Measurements from ENCODE around the gene CERS6.
"Not testable (repeated sequence)": the region's sequence is repeated elsewhere in the genome, so short reads cannot be mapped to it uniquely, and the experiment has no call there.

Gene CERS6

DNA sequence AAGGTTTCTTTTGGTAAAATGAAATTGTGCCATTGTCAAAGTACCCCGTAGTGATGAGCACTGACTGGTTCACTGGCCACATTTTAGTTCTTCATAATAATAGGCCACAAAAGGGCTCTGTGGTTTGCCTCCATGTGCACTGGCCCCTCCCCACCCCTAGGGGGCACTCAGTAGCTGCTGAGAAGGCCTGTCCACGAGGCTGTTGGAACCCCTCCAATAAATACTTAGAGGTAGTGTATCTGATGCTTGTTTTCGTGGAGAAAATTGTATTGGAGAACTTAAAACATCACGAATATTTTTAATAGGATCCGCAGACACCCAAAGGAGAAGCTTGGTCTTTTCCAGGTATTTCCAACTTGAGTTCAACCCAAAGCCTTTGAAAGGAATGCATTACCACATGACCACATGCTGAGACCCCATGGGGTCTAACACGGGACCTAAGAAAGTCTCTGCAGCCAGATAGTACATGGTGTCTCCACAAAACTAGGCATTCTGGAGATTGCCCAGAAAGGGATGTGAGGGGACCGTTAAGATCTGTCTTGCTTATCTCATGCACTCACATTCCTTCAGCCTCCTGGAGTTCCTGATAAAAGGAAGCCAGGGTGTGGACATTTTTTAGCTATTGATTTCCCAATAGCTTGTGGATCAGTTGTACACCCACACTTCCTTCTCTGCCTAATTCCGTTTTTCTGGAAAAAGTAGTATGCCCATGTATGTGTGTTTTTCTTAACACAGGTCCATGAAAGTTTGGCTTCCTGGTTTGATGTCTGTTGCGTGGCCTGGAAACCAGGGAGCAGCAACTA lies 317.8 kb downstream of the CERS6 start:
- no peak for DNase-seq

DNA sequence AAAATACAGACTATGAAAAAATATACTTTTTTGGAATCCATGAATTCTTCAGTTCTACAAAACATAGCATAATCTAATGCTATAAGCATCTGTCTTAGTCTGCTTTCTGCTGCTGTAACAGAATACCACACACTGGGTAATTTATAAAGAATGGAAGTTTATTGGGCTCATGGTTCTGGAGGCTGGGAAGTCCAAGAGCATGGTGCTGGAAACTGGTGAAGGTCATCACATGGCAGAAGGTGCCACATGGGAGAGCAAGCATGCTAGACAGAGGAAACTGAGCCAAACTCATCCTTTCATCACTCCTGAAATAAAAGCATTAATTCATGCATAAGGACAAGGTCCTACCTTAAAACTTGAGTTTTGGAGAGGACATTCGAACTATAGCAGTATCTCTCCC lies 319.8 kb downstream of the CERS6 start:
- no peak for DNase-seq

DNA sequence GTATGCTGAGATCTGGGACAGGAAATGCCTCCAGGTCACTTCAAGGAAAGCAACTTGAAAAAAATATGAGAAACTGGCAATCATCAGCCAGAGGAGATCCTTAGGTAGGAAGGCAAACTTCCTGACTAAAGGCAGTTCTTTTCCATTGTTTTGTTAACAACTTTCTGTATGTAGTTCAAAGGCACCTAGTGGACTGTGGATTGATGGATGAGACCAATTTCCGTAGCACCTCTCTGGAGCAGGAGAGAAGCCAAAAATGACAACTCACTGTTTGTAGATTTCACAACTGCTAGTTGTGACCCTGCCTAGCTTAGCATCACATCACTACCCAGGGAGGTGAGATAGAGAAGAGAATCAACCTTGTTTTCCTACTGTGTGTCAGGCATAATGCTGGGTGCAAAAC lies 324.6 kb downstream of the CERS6 start:
- no peak for DNase-seq

DNA sequence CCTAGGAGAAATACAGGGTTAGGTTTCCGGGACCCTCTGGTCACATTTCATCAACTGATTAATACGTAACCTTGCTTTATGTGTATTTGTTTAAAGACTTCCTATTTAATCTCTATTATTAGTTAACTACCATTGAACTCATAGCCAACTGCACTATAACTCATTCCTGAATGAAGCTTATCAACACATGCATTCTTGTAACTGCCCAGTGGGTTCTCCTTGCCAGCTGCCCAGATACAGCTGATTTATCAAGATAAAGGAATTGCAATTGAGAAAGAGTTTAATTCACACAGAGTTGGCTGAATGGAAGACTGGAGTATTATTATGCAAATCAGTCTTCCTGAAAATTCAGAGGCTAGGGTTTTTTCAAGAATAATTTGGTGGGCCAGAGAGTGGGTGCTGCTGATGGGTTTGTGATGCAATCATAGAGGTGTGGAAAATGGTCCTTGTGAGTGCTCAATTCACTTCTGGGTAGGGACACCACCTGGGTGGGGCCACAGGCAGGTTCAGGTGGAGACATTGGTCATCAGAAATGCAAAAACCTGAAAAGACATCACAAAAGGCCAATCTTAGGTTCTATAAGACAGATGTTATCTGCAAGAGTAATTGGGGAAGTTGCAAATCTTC lies 325.2 kb downstream of the CERS6 start:
- no peak for DNase-seq

DNA sequence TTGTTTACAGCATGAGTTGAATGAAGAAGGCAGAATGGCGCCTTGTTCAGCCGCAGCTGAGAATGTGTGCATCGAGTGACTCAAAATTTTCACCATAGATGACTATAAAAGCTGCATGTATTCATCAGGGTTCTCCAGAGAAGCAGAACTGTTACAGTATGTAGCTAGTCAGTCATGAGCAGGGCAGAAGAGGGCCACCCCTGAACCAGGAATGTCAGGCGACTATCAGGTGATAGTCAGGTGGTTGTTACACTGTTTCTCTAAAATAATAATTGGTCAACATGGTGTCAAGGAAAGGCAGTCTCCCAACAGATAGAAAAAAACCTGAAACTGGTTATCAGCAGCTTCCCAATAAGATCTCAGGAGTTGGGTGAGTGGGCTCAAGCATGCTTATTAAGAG lies 326.2 kb downstream of the CERS6 start:
- DNase-seq: no peak

DNA sequence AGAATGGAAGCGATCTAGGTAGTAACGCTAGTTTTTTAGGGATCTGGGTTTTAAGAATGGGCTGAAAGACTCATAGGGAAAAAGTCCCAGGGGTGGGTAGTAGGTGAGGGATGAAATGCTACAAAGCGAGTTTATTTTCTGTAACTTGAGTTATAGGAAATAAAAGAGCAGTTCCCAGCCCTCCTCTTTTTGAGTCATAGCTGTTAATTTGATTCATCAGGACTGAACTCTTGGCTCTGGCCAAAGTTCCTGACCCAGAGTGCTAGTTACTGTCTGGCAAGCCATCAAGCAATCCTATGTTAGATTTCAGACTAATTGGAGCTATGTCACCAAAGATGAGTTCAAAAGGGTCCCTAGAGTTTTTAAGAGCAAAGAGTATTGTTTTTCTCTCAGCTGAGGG lies 328.9 kb downstream of the CERS6 start:
- no peak for DNase-seq

DNA sequence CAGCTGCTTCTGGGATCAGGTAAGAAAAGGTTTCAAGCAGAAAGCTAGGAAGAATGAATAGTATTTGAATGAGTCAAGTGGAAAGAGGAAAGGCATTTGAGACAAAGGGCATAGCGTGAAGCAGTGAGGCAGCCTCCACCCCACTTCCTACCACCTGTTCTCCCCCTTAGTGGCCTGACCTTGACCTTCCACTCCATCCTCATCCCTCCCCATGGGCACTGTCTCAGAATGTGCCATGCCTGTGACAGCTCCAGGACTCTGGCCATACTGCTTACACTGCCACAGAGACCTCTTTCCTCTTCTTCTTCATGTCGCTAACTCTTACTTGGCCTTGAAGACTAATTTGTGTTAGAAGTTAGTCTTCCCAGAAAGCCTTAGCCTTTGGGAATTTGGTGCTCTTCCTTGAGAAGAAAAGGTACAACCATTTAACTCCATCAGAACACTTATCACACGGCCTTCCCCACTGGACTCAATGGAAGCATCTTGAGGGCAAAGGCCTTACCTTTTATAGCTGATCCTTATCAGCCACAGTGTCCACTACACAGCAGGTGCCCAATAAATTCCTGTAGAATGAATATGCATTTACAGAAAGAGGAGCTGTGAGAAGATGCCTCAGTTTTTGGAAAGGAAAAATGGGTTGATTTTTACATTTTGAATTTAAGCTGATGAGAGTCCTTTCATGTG lies 331.2 kb downstream of the CERS6 start:
- no peak for DNase-seq

DNA sequence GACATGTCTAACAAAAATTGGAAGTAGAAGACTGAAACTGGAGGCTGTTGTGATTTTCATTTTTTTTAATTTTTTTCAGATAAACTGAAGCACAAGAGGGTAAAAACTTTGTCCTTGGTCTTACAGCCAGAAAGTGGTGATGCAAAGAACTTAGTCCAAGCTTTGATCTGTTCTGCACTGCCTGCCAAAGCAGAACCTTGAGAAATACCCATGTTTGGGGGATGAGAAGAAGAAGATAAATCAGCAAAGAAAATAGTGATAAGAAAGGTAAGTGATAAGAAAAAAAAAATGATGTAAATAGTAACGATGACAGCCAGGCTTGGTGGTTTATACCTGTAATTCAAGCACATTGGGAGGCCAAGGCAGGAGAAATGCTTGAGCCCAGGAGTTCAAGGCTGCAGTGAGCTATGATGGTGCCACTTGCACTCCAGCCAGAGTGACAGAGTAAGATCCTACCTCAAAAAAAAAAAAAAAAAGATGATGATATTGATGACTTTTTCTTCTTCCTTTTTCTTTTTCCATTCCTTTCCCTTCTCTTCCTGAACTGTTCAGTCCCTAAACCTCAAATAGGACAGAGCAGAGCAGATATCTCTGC lies 331.8 kb downstream of the CERS6 start:
- no peak for DNase-seq

DNA sequence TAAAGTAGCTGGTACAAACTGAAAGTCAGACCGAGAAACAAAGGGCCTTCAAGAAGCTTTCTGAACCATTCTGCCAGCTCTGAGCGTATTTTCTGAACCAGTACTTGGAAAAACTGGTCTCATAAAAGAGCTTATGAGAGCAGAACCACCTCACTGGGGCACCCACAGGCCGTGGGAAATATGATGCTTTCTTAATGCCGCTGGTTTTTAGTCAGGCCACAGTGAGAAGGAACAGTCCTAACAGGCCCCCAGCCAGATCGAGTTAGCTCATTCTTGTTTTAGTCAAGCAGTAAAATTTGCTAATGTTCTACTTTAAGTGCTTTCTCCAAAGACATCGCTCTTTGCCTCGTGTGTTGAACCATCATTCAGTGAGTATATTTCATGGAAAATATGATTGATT lies 333.7 kb downstream of the CERS6 start:
- no peak for DNase-seq

DNA sequence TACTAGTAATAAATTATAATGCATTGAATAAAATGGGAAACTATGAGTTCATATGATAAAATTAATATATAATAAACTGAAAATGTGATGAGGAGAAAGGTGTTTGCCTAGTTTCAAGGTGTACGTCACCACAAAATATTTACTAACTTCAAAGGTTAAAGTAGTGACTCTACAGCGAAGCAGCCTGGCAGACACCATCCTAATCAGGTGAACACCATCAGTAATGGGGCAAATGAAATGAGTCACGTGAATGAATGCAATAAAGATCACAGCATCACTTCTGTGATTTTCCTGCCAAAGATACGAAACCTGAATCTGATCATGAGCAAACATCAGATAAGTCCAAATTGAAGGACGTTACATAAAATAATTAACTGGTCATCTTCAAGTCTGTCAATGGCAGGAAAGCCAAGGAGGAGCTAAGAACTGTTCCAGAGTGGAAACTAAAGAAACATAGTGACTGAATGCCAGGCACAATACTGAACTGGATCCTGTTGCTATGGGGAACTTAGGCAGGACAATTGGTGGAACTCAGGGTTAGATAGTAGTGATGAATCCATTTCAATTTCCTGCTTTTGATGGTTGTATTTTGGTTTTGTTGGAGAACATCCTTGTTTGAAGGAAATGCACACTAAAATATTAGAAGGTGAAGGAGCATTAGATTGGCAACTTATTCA lies 334.3 kb downstream of the CERS6 start:
- DNase-seq: no peak

DNA sequence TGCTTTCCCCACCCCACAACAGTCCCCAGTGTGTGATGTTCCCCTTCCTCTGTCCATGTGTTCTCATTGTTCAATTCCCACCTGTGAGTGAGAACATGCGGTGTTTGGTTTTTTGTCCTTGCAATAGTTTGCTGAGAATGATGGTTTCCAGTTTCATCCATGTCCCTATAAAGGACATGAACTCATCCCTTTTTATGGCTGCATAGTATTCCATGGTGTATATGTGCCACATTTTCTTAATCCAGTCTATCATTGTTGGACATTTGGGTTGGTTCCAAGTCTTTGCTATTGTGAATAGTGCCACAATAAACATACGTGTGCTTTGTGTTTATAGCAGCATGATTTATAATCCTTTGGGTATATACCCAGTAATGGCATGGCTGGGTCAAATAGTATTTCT lies 335.1 kb downstream of the CERS6 start:
- DNase-seq: not testable (repeated sequence)

DNA sequence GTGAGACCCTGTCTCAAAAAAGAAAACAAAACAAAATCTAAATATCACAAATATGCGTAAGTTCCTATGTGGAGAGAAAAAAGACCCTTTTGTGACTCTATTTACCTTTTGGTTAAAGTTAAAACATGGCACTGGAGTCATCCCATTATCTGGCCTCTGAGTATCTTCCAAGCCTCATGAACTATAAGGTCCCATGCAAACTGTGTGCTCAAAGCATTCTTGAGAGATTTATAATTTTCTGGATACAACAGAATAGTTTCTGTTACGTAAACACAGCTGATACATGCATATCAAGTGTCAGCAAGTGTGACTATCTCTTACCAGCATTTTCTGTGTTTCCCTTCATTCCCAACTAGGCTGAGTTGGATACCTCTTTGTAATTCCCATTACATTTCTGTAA lies 337.5 kb downstream of the CERS6 start:
- no peak for DNase-seq

DNA sequence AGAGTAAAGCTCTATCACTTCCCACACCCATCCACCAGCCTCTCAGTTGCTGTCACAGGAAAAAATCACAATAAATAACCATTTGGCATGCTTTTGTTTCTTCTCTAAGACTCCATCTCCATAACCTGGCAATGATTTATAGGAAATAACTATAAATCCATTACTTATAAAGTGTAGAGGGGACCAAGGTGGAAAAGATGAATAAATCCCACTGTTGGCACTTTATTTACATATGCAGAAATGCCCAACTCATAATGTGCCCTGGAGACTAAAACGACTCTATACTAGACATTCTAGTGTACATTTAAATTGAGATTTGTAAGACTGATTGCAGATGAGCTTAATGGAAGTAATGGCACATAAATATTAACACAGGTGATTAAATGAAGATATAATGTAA lies 338.9 kb downstream of the CERS6 start:
- DNase-seq: no peak

DNA sequence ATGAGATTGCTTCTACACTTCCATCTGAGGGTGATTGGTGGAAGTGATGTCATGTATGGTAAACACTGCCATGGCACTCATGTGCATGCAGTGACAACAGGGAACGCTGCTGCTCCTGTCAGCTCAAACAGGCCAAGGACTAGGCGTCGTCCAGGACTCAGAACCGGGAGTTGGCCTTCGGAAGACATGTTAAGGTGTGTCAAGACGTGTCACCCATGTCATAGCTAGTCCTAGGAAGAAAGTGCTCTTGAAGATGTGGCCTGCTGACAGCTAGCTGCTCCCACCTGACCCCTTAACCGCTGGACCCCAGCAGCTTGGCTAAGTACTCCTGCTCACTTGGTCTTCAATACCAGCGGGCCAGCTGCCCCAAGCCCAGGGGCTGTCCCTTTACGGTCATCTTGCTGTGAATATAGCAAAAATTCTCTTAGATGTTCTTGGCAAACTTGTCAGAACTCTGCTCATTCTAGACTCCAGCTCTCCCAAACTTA lies 340.1 kb downstream of the CERS6 start:
- no peak for DNase-seq

DNA sequence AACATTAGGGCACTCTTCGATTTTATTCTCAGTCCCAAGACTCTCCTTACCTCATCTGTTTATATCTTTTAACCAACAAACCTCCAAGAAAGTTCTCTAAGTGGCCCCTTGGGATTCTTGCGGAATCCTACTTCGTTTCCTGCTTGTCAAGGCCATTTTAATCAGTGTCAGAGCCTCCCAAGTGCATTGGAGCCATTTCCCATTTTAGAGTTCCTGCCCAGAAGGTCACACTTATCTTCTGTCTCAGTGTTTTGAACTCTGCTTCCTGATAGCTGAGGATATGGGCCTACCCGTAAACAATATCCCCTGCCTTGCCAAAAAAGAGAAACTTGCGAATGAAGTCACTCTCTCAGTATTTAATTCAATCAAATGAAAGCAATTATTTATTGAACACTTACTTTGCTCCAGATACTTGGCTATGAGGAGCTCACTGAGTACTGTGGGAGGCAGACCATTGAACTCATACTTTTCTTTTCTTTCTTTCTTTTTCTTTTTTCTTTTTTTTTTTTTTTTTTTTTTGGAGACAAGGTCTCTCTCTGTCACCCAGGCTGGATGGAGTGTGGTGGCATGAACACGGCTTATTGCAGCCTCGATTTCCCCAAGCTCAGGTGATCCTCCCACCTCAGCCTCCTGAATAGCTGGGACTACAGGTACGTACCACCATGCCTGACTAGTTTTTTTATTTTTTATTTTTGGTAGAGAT lies 340.7 kb downstream of the CERS6 start:
- no peak for DNase-seq

DNA sequence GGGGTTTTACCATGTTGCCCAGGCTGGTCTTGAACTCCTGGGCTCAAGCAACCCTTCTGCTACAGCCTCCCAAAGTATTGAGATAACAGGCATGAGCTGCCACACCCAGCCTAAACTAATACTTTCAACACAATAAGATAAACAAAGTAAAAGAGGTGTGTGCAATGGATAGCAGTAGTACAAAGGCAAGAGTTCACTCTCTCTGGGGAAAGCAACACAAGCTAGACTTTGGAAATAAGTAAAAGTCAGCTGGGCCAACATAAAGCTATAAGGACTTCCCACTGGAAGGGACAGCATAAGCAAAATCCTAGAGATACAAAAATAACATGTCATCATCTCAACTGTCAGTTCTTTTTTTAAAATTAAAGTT lies 341.2 kb downstream of the CERS6 start:
- no peak for DNase-seq

DNA sequence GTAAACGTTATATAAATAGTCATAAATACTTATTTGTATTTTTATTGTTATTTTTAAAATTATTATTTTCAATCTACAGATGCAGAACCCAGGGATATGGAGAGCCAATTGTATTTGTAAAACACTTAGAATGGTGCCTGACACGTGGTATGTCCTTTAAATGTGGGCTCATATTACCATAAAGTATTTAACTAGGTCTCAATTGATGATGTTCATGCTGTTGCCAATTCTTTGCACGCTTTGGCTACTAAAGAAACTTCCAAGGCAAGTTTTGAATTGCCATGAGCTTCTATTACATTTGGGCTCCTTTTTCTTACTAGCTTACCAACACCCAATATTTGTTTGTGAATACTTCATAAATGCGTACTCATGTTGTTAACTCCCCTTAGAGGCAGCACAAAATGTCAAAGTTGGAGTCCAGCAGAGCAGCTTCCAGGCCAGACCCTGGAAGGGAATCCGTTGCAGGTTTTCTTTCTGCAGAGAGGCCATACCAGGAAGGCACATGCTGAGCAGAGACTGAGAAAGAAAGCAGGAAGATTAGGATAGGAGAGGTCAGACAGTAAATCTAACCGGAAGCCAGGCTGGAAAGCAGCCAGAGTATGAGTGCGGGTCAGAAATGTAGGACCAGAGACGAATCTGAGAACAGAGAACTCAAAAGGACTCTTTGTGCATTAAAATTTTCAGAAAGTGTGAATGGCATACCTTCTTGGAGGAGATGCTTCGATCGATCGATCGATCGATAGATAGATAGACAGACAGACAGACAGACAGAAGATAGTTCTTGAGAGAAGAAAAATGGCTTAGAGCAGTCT lies 342.2 kb downstream of the CERS6 start:
- DNase-seq: no peak

DNA sequence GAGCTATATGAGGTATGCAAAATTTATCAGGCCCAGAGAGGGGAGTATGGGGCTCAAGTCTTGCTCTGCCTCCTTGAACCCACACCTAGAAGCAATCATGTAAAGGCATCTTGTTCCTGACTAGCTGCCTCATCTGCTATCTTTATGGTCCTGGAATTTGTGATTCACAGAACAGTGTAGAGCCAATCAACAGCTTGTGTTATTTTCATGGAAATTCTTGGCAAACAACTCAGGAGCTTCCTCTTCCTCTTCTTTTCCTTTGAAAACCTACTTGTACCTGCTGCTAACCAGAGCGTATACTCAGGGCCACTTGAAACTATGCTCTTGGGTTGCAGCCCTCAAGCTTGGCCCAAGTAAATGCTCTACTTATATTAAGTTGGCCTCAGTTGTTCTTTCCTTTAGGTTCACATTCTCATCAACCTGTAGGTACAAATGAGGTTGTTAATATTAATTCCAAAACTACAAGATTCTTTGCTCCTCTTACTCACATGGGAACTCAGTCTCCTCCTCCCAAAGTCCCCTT lies 342.9 kb downstream of the CERS6 start:
- DNase-seq: no peak

DNA sequence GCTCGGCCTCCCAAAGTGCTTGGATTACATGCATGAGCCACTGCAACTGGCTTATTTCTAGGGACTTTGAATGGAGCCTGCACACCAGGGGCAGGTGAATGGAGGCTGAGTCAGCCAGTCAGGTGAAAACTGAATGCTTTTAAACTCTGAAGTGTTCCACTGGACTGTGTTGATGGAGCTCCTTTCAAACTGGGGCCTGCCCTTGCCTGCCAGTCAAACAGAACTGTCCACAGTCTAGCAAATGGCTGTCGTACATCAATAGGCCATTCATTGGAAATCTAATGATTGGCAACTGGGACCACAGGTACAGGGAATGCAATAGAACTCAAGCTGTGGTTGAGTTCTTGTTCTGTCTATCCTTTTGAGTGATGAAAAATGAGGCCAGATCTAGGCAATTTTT lies 345.4 kb downstream of the CERS6 start:
- no peak for DNase-seq

DNA sequence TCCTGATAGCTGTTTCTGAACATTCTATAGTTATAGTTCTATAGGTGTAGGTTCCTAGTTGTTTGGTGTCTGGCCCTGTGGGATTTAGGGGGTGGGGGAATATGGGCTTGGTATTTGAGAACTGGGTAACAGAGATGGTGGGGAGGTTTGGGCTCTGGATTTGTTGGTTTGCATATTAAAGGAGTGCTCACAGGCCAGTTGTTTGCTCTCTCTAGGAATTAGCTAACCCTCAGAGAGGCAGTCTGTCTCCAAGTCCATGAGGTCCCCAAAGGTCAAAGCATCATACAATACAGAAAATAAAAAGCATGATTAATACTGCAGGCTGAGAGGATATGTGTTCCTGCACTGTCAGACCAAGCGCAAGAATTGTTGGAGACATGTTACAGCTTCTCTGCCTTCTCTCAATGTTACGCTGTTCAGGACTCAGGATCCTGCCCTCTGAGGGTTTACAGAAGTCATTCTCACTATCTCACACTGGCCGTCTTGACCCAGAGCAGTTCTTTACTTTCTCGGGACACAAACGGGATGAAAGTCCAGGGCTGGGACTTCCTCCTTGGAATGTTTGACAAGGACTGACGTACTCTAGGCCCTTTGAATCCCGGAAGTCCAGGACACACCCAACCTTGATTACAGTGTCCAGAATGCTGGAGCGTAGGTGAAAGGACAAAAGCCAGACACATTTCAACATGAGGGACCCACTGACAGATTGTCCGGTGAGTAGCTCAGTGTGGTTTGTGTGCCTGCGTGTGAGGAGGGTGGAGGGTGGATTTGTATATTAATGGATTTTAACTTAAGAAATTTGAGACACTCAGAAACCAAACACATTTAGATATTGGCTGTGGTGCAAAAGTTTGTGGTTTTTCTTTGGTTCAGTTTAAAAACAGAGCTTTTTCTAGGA lies 346.1 kb downstream of the CERS6 start, which contains the start of gene NOSTRIN:
TSS of gene NOSTRIN (plus strand) at position 677 of the 898 bp plus-strand sequence. CDS start at position 687, 10 bp downstream.
- DNase-seq: no peak
